NCI-H82 (cell line): ENCODE measurements around the gene MAPKAPK2.

Source experiments
- DNase-seq: peaks from one replicate; lab custom pipeline; 2025; lab: John Stamatoyannopoulos, UW

MAPKAPK2 gene

DNA sequence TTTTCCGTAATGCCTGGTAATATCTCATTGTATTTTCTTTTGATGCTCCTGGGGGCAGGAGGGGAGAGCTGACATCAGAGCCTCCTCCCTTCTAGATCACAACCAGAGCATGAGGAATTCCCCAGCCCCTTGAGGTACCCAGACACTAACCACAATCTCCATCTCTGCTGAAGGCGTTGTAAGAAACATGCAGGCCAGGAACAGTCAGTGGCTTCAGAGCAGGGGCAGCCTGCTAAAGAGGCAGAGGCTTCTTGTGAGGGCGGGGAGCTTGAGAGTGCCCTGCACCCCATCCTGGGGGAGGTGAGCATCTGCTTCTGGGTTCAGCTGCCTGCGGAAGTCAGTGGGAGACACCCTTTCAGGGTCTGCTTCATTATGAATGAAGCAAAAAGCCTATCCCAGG, 19.0 kb downstream of the MAPKAPK2 start:
- DNase-seq = no peak

- DNase-seq = no peak
Observed at GRCh38 chr1:206704226-206704625, 19.5 kb downstream of the MAPKAPK2 start.

- peak; percentile 95 for DNase-seq
Observed at GRCh38 chr1:206705191-206705590, 20.5 kb downstream of the MAPKAPK2 start.

- DNase-seq = peak; percentile 64
Observed at GRCh38 chr1:206705726-206706297, 21.1 kb downstream of the MAPKAPK2 start.

- peak; percentile 78 for DNase-seq
Observed at GRCh38 chr1:206706298-206706791, 21.6 kb downstream of the MAPKAPK2 start.

DNA sequence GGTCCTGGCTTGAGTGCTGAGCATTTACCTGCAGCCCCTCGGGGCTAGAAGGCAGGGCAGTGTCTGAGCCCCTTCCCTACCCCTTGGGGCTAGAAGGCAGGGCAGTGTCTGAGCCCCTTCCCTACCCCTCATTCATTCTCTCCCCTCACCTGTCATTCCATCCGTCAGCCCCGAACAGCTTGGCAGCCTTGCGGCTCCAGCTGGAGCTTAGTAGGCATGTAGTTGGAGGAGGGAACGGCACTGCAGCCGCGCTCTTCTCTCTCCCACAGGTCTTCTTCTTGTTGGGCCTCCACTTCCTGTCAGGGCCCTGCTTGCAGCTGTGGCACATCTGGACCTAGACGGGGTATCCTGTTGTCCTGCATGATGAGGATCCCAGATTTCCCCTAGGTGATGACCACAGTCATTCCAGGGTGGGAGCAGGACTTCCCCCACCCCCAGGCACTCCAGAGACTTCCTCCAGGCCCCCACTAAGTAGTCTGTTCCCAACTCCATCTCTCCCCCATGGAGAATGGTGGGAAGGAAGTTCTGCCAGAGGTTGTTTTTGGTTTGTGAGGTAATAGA, 22.2 kb downstream of the MAPKAPK2 start:
- DNase-seq = peak; percentile 60

- peak; percentile 12 for DNase-seq
Observed at GRCh38 chr1:206708058-206708457, 23.4 kb downstream of the MAPKAPK2 start.

- DNase-seq = no peak
Observed at GRCh38 chr1:206708882-206709281, 24.2 kb downstream of the MAPKAPK2 start.

- DNase-seq = no peak
Observed at GRCh38 chr1:206709322-206709721, 24.6 kb downstream of the MAPKAPK2 start.

- DNase-seq = peak; percentile 30
Observed at GRCh38 chr1:206709772-206710459, 25.2 kb downstream of the MAPKAPK2 start.

- no peak for DNase-seq
Observed at GRCh38 chr1:206710460-206710823, 25.7 kb downstream of the MAPKAPK2 start.

DNA sequence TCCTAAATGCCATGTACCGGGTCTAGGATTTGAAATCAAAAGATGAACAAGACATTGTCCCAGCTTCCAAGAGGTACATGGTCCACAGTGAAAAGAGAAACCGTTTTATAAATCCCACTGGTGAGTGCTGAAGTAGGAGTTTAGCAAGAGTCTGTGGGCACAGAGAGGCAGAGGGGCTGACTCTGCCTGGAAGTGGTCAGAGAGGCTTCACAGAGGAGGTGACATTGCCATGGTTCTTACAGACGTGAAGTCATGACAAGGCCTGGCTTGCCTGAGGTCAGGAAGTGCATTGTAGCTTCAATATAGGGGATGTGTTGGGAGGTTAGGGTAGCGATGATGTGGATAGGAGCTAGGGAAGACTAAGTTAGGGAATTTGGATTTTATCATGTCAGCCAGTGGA, 28.4 kb downstream of the MAPKAPK2 start:
- no peak for DNase-seq

DNA sequence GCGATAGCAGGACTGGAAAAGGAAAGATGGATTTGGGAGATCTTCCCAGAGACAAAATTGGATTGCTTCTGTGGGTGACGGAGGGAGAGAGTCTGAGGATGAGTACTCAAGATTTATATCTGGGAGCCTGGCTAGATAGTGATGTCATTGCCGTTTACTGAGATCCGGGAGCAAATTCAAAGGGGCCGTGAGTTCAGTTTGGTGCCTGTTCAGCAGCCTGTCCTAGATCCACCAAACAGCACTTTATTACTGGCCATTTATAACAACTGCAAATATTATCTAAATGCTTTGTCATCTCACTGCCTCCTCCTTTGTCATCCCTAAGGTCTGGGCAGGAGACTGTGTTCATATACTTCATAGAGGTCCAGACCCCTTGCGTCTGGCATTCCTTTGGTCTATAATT, 29.2 kb downstream of the MAPKAPK2 start:
- DNase-seq = peak; percentile 71

DNA sequence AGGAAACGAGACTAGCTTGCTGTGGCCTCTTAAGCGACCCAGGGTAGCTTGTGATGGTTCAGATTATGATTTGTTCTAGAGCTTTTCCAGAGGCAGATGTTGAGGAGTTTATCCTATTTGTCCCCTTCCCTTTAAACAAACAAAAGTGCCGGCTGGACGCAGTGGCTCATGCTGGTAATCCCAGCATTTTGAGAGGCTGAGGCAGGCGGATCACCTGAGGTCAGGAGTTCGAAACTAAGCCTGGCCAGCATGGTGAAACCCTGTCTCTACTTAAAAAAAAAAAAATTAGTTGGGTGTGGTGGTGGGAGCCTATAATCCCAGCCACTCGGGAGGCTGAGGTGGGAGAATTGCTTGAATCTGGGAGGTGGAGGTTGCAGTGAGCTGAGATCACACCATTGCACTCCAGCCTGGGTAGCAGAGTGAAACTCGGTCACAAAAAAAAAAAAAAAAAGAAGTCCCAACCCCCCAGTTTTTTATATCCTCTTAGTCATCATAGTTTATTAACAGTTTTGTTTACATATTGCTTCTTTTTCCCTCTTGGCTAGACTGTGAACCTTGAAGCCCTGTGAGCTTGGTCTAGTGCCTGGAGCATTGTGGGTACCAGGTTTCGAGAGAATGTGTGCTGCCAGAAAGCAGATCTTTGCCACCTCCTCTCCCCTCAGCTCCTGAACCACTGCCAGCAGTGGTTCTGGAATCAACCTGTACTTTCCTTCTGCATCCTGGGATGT, 29.8 kb downstream of the MAPKAPK2 start:
- DNase-seq = peak; percentile 91

DNA sequence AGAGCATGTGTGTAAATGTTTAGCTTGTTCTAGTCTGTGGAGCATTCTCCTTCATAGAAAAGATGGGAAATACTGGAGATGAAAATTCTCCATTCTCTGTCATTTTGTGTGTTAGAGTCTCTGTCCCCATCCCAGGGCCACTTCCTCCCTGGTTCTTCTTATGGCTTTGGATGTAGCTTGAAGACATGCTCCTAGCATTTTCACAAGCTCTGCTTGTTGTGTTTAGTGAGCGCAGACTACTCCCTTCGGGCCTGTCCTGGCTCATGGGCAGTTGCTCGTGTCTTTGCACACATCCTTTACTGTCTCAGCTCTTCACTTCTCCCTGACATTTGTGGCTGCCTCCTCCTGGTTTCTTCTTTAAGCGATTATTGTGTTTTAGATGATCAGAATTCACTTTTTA, 30.4 kb downstream of the MAPKAPK2 start:
- DNase-seq = no peak

- no peak for DNase-seq
Observed at GRCh38 chr1:206715552-206716158, 30.9 kb downstream of the MAPKAPK2 start.

DNA sequence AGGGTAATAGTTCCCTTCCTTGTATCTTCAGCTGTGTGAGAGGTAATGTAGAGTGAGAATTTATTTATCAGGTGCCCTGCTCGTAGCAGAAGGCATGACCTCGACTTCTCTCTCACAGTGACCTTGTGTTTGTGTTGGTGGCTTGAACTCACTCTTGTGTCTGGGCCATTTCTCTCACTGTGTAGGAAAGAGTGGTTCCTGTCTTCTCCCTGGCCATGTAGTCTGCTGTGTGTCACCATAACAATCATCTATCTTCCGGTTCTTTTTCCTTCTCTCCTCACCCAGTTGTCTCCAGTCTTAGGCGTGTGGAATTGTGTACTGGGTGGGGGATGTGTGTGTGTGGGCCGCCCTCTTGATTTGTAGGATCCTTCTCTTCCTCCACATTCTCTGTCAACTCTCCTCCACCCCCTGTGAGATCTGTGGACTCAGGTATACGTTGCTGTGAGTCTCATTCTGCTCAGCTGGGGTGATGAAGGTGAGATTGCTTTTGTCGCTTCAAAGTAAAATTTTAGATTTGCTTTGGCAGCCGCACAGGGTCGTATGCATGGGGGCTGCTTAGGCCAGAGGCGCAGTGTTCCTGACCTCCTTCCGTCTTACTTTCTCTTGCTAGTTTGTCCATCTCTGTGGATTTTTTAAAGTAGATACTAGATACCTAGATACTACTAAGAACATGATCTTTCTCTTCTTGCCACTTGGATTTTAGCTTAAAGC, 31.6 kb downstream of the MAPKAPK2 start:
- no peak for DNase-seq

- no peak for DNase-seq
Observed at GRCh38 chr1:206716870-206717673, 32.4 kb downstream of the MAPKAPK2 start.

GRCh38 chr1:206717674-206717989, 32.9 kb downstream of the MAPKAPK2 start:
- DNase-seq = no peak

- DNase-seq = no peak
Observed at GRCh38 chr1:206719169-206719839, 34.6 kb downstream of the MAPKAPK2 start.
